Prostate gland (tissue), 2 donors: ENCODE measurements around the gene CACNA1H. TPM values are rescaled to one million over a fixed set of nuclear protein-coding genes. Genes with fewer than 3 reads are reported as not detected.
"Not testable (repeated sequence)": the region's sequence is repeated elsewhere in the genome, so short reads cannot be mapped to it uniquely, and the experiment has no call there.

ENCODE experiments used
- DNase-seq: peaks from one replicate; pipeline ENCODE4 v3.0.0-alpha.2; 2019; ENCODE audit warnings: low spot score
- H3K27ac ChIP-seq, 2 donors: fragments of 200-600 bp; sonication (generic); 2 replicates each; pipeline ENCODE4 v1.5.1; 2017 to 2019
- H3K27me3 ChIP-seq: fragments of 200-600 bp; sonication (generic); replicated peaks from 2 replicates; pipeline ENCODE4 v1.5.1; 2019; ENCODE audit not compliant: insufficient read depth
- H3K36me3 ChIP-seq, 2 donors: fragments of 200-600 bp; sonication (generic); 1 replicate in 1 of 2; 2 replicates in 1 of 2; pipeline versions ENCODE4 v1.5.1 to v1.8.1; 2017 to 2019
- H3K4me1 ChIP-seq: fragments of 200-600 bp; sonication (generic); replicated peaks from 2 replicates; pipeline ENCODE4 v1.5.1; 2019
- H3K4me3 ChIP-seq, 2 donors: fragments of 200-600 bp; sonication (generic); 2 replicates each; pipeline ENCODE4 v1.5.1; 2017 to 2019
- H3K9me3 ChIP-seq: fragments of 200-600 bp; sonication (generic); 2 replicates; pipeline ENCODE4 v1.5.1; 2017
- CTCF ChIP-seq, 4 experiments: fragments of 200-600 bp in 2 of 4; fragments of 450-650 bp in 2 of 4; sonication (generic) in 2 of 4; IDR thresholded peaks; 1 replicate in 3 of 4; 2 replicates in 1 of 4; pipeline ENCODE4 v1.5.1; 2016 to 2019; ENCODE audit warnings: antibody characterized with exemption in 4 of 4, mild to moderate bottlenecking in 2 of 4, moderate library complexity in 2 of 4
- POLR2A ChIP-seq: fragments of 450-650 bp; IDR thresholded peaks from one replicate; pipeline ENCODE4 v1.6.1; 2016; ENCODE audit warnings: antibody characterized with exemption, mild to moderate bottlenecking
- POLR2AphosphoS5 ChIP-seq: sonication (generic); formaldehyde crosslinking; IDR thresholded peaks from one replicate; pipeline ENCODE4 v1.6.1; 2017; ENCODE audit warnings: antibody characterized with exemption
- WGBS: methylation state at CpG from one replicate; pipeline ENCODE4 v1.1.5; 2018; 5-methylcytosine and 5-hydroxymethylcytosine counted together
- intact Hi-C: fragments of 100-400 bp; cut with DNase I; formaldehyde crosslinking; loops from one replicate; pipeline ENCODE4 v1.14.2; 2022
- total RNA-seq, 2 donors: library from RNA; depleted of rRNA; stranded (reverse); fragments of >200 nt; gene quantifications; one replicate each; pipeline ENCODE4 v1.1.0, GENCODE V29; 2016

CACNA1H gene
- total RNA-seq, 2 donors from 2014 or later = 32.5 to 111 TPM

GRCh38 chr16:1225051-1225451 lies 72.1 kb downstream of the CACNA1H start, which contains the start of gene TPSG1:
Gene TPSG1 (minus strand): TSS chr16:1225268. CDS start chr16:1225252, 16 bp downstream.
- DNase-seq = no peak
- 58% methylated on average over 10 of the region's 10 CpGs for WGBS
- Histone ChIP-seq H3K4me1 (no peaks in the 10 kb centered on the region), H3K27ac (no peak within 1 kb of the TSS), H3K9me3 (no peaks in the 10 kb centered on the region), H3K27me3 (no peaks in the 10 kb centered on the region), H3K36me3 (no peaks in the 10 kb centered on the region), H3K4me3 (no peak within 1 kb of the TSS)
- TF ChIP-seq CTCF (IDR thresholded peaks at IDR 0.05) = no peak
- no peak for TF ChIP-seq POLR2A
- no peak for TF ChIP-seq POLR2AphosphoS5
- intact Hi-C loops = no loop called here

GRCh38 chr16:1225728-1226311 lies 72.9 kb downstream of the CACNA1H start:
- 35% methylated on average over 21 of the region's 24 CpGs for WGBS
- H3K4me3 ChIP-seq, H3K36me3 ChIP-seq, H3K4me1 ChIP-seq, H3K9me3 ChIP-seq, H3K27ac ChIP-seq, DNase-seq, intact Hi-C loops, H3K27me3 ChIP-seq: not testable (repeated sequence)

GRCh38 chr16:1226692-1227091 lies 73.8 kb downstream of the CACNA1H start:
- H3K4me1 ChIP-seq, H3K27me3 ChIP-seq, intact Hi-C loops, H3K36me3 ChIP-seq, H3K27ac ChIP-seq, DNase-seq, H3K9me3 ChIP-seq, H3K4me3 ChIP-seq: not testable (repeated sequence)
- WGBS = 28% methylated on average over 12 of the region's 14 CpGs

- not testable (repeated sequence) for DNase-seq
Observed at GRCh38 chr16:1228227-1228626, 75.3 kb downstream of the CACNA1H start.

GRCh38 chr16:1229476-1229875 lies 76.6 kb downstream of the CACNA1H start:
- H3K9me3 ChIP-seq, DNase-seq, intact Hi-C loops, H3K36me3 ChIP-seq, H3K4me1 ChIP-seq, H3K27ac ChIP-seq, H3K27me3 ChIP-seq, H3K4me3 ChIP-seq: not testable (repeated sequence)
- no CpG with 5 or more reads among the region's 13 CpGs for WGBS

More at GRCh38 chr16:1228227-1228626, 75.3 kb downstream of the CACNA1H start:
- H3K27ac ChIP-seq, H3K4me1 ChIP-seq, intact Hi-C loops, H3K36me3 ChIP-seq, H3K4me3 ChIP-seq, H3K27me3 ChIP-seq, H3K9me3 ChIP-seq: not testable (repeated sequence)
- WGBS = 62% methylated on average over 7 of the region's 7 CpGs

- not testable (repeated sequence) for H3K36me3 ChIP-seq
- no CpG with 5 or more reads among the region's 11 CpGs for WGBS
Observed at GRCh38 chr16:1230084-1230470, 77.2 kb downstream of the CACNA1H start, which contains the start of gene TPSB2. Gene TPSB2 (minus strand): TSS chr16:1230184. CDS start chr16:1229951, 233 bp downstream.

GRCh38 chr16:1230471-1231212 lies 77.7 kb downstream of the CACNA1H start:
- WGBS = 69% methylated on average over 15 of the region's 17 CpGs
- H3K4me1 ChIP-seq, DNase-seq, H3K4me3 ChIP-seq, H3K27me3 ChIP-seq, H3K27ac ChIP-seq, H3K9me3 ChIP-seq, H3K36me3 ChIP-seq, intact Hi-C loops: not testable (repeated sequence)

More at GRCh38 chr16:1230084-1230470, 77.2 kb downstream of the CACNA1H start, which contains the start of gene TPSB2:
- H3K4me3 ChIP-seq, H3K27me3 ChIP-seq, DNase-seq, H3K4me1 ChIP-seq, H3K27ac ChIP-seq, H3K9me3 ChIP-seq, intact Hi-C loops: not testable (repeated sequence)

- H3K27me3 ChIP-seq, H3K27ac ChIP-seq, H3K9me3 ChIP-seq, H3K36me3 ChIP-seq, DNase-seq, H3K4me1 ChIP-seq, H3K4me3 ChIP-seq, intact Hi-C loops: not testable (repeated sequence)
- WGBS = 88% methylated on average over 3 of the region's 7 CpGs
Observed at GRCh38 chr16:1231301-1231700, 78.4 kb downstream of the CACNA1H start.

- H3K27me3 ChIP-seq, intact Hi-C loops, H3K4me1 ChIP-seq, H3K27ac ChIP-seq, H3K36me3 ChIP-seq, H3K4me3 ChIP-seq, DNase-seq, H3K9me3 ChIP-seq: not testable (repeated sequence)
- no CpG with 5 or more reads among the region's 47 CpGs for whole genome bisulfite sequencing
Observed at GRCh38 chr16:1232049-1232748, 79.3 kb downstream of the CACNA1H start.

GRCh38 chr16:1236659-1237058 lies 83.8 kb downstream of the CACNA1H start:
- H3K27me3 ChIP-seq, DNase-seq, H3K4me1 ChIP-seq, H3K9me3 ChIP-seq, H3K36me3 ChIP-seq, H3K27ac ChIP-seq, H3K4me3 ChIP-seq, intact Hi-C loops: not testable (repeated sequence)
- no CpG with 5 or more reads among the region's 29 CpGs for WGBS
